ENCODE data around the gene IFRD2.

The IFRD2 gene

GRCh38 chr3:50292159-50293078 lies at the start of gene IFRD2:
TSS of gene IFRD2 (minus strand) at chr3:50292429. CDS start at chr3:50292274, 155 bp downstream.
- H3K27ac ChIP-seq (ENCODE audit: low read depth in 2 of 2, low read length in 2 of 2): peak within 1 kb of the TSS; percentile 75 to 80
- H3K9me3 ChIP-seq (ENCODE audit: control insufficient read depth in 2 of 2, low read length in 2 of 2): no peaks in the 10 kb centered on the region
- peaks cover 28 to 29% of the 10 kb centered on the region in 2 donors for H3K36me3 ChIP-seq (ENCODE audit: control insufficient read depth in 2 of 2, insufficient read depth in 2 of 2, low read length in 2 of 2)

GRCh38 chr3:50341537-50341936 lies 49.3 kb upstream of the IFRD2 start:
- Histone ChIP-seq H3K4me1 (ENCODE audit: control insufficient read depth in 2 of 2, insufficient read depth in 2 of 2, low read length in 2 of 2) (peaks cover 31 to 42% of the 10 kb centered on the region in 2 donors), H3K27ac (ENCODE audit: low read depth in 2 of 2, low read length in 2 of 2) (peak overlapping the region in 1 of 2 donors; percentile 87), H3K27me3 (ENCODE audit: control insufficient read depth in 2 of 2, insufficient read depth in 2 of 2, low read length in 2 of 2) (no peaks in the 10 kb centered on the region), H3K4me3 (ENCODE audit: low read length in 2 of 2) (peak overlapping the region; percentile 63 to 71), H3K36me3 (ENCODE audit: control insufficient read depth in 2 of 2, insufficient read depth in 2 of 2, low read length in 2 of 2) (no peaks in the 10 kb centered on the region), H3K9me3 (ENCODE audit: control insufficient read depth in 2 of 2, low read length in 2 of 2) (no peaks in the 10 kb centered on the region), H3K9ac (ENCODE audit: low read depth in 1 of 2, low read length in 2 of 2) (peak overlapping the region; percentile 63 to 73)

More at GRCh38 chr3:50292159-50293078, at the start of gene IFRD2:
- H3K9ac ChIP-seq (ENCODE audit: low read depth in 1 of 2, low read length in 2 of 2): peak within 1 kb of the TSS; percentile 80 to 84
- peaks cover 19 to 23% of the 10 kb centered on the region in 2 donors for H3K4me1 ChIP-seq (ENCODE audit: control insufficient read depth in 2 of 2, insufficient read depth in 2 of 2, low read length in 2 of 2)
- H3K4me3 ChIP-seq (ENCODE audit: low read length in 2 of 2): peak within 1 kb of the TSS; percentile 80 to 88
- no peaks in the 10 kb centered on the region for H3K27me3 ChIP-seq (ENCODE audit: control insufficient read depth in 2 of 2, insufficient read depth in 2 of 2, low read length in 2 of 2)

GRCh38 chr3:50340448-50341329 lies 48.5 kb upstream of the IFRD2 start, which contains the start of gene RASSF1:
TSS of gene RASSF1 (minus strand) at chr3:50340836. CDS start at chr3:50340805, 31 bp downstream.
- Histone ChIP-seq H3K4me1 (ENCODE audit: control insufficient read depth in 2 of 2, insufficient read depth in 2 of 2, low read length in 2 of 2) (peaks cover 38 to 48% of the 10 kb centered on the region in 2 donors), H3K27ac (ENCODE audit: low read depth in 2 of 2, low read length in 2 of 2) (peak within 1 kb of the TSS; percentile 82 to 87), H3K9ac (ENCODE audit: low read depth in 1 of 2, low read length in 2 of 2) (peak within 1 kb of the TSS; percentile 73 to 84), H3K36me3 (ENCODE audit: control insufficient read depth in 2 of 2, insufficient read depth in 2 of 2, low read length in 2 of 2) (no peaks in the 10 kb centered on the region), H3K27me3 (ENCODE audit: control insufficient read depth in 2 of 2, insufficient read depth in 2 of 2, low read length in 2 of 2) (no peaks in the 10 kb centered on the region), H3K9me3 (ENCODE audit: control insufficient read depth in 2 of 2, low read length in 2 of 2) (no peaks in the 10 kb centered on the region), H3K4me3 (ENCODE audit: low read length in 2 of 2) (peak within 1 kb of the TSS; percentile 63 to 71)

- H3K4me3 ChIP-seq (ENCODE audit: low read length in 2 of 2): peak overlapping the region; percentile 63 to 71
- no peaks in the 10 kb centered on the region for H3K36me3 ChIP-seq (ENCODE audit: control insufficient read depth in 2 of 2, insufficient read depth in 2 of 2, low read length in 2 of 2)
- no peaks in the 10 kb centered on the region for H3K9me3 ChIP-seq (ENCODE audit: control insufficient read depth in 2 of 2, low read length in 2 of 2)
- H3K27ac ChIP-seq (ENCODE audit: low read depth in 2 of 2, low read length in 2 of 2): peak overlapping the region; percentile 82 to 87
- peaks cover 38 to 48% of the 10 kb centered on the region in 2 donors for H3K4me1 ChIP-seq (ENCODE audit: control insufficient read depth in 2 of 2, insufficient read depth in 2 of 2, low read length in 2 of 2)
- H3K27me3 ChIP-seq (ENCODE audit: control insufficient read depth in 2 of 2, insufficient read depth in 2 of 2, low read length in 2 of 2): no peaks in the 10 kb centered on the region
- peak overlapping the region; percentile 73 to 84 for H3K9ac ChIP-seq (ENCODE audit: low read depth in 1 of 2, low read length in 2 of 2)
These were observed 47.9 kb upstream of the IFRD2 start for GRCh38 chr3:50340147-50340447.

- Histone ChIP-seq H3K4me3 (ENCODE audit: low read length in 2 of 2) (peak overlapping the region; percentile 63 to 71), H3K4me1 (ENCODE audit: control insufficient read depth in 2 of 2, insufficient read depth in 2 of 2, low read length in 2 of 2) (peaks cover 36 to 49% of the 10 kb centered on the region in 2 donors), H3K9ac (ENCODE audit: low read depth in 1 of 2, low read length in 2 of 2) (peak overlapping the region; percentile 73 to 84)
These were observed 47.4 kb upstream of the IFRD2 start for GRCh38 chr3:50339485-50340146.

GRCh38 chr3:50338965-50339364 lies 46.7 kb upstream of the IFRD2 start:
- Histone ChIP-seq H3K27me3 (ENCODE audit: control insufficient read depth in 2 of 2, insufficient read depth in 2 of 2, low read length in 2 of 2) (no peaks in the 10 kb centered on the region), H3K27ac (ENCODE audit: low read depth in 2 of 2, low read length in 2 of 2) (peak overlapping the region; percentile 96 to 99), H3K9me3 (ENCODE audit: control insufficient read depth in 2 of 2, low read length in 2 of 2) (no peaks in the 10 kb centered on the region), H3K4me3 (ENCODE audit: low read length in 2 of 2) (peak overlapping the region in 1 of 2 donors; percentile 61), H3K9ac (ENCODE audit: low read depth in 1 of 2, low read length in 2 of 2) (peak overlapping the region; percentile 24 to 48), H3K4me1 (ENCODE audit: control insufficient read depth in 2 of 2, insufficient read depth in 2 of 2, low read length in 2 of 2) (peaks cover 42 to 55% of the 10 kb centered on the region in 2 donors), H3K36me3 (ENCODE audit: control insufficient read depth in 2 of 2, insufficient read depth in 2 of 2, low read length in 2 of 2) (no peaks in the 10 kb centered on the region)

More at GRCh38 chr3:50339485-50340146, 47.4 kb upstream of the IFRD2 start:
- Histone ChIP-seq H3K27me3 (ENCODE audit: control insufficient read depth in 2 of 2, insufficient read depth in 2 of 2, low read length in 2 of 2) (no peaks in the 10 kb centered on the region), H3K9me3 (ENCODE audit: control insufficient read depth in 2 of 2, low read length in 2 of 2) (no peaks in the 10 kb centered on the region), H3K27ac (ENCODE audit: low read depth in 2 of 2, low read length in 2 of 2) (peak overlapping the region; percentile 82 to 87), H3K36me3 (ENCODE audit: control insufficient read depth in 2 of 2, insufficient read depth in 2 of 2, low read length in 2 of 2) (no peaks in the 10 kb centered on the region)

GRCh38 chr3:50337175-50337861 lies 45.1 kb upstream of the IFRD2 start:
- H3K9ac ChIP-seq (ENCODE audit: low read depth in 1 of 2, low read length in 2 of 2): peak overlapping the region; percentile 94
- peaks cover 46 to 58% of the 10 kb centered on the region in 2 donors for H3K4me1 ChIP-seq (ENCODE audit: control insufficient read depth in 2 of 2, insufficient read depth in 2 of 2, low read length in 2 of 2)
- no peaks in the 10 kb centered on the region for H3K9me3 ChIP-seq (ENCODE audit: control insufficient read depth in 2 of 2, low read length in 2 of 2)
- no peaks in the 10 kb centered on the region for H3K27me3 ChIP-seq (ENCODE audit: control insufficient read depth in 2 of 2, insufficient read depth in 2 of 2, low read length in 2 of 2)
- peaks cover 0 to 2% of the 10 kb centered on the region in 2 donors for H3K36me3 ChIP-seq (ENCODE audit: control insufficient read depth in 2 of 2, insufficient read depth in 2 of 2, low read length in 2 of 2)
- peak overlapping the region; percentile 76 to 85 for H3K4me3 ChIP-seq (ENCODE audit: low read length in 2 of 2)
- H3K27ac ChIP-seq (ENCODE audit: low read depth in 2 of 2, low read length in 2 of 2): peak overlapping the region; percentile 96 to 99

GRCh38 chr3:50336452-50337174 lies 44.4 kb upstream of the IFRD2 start:
- Histone ChIP-seq H3K9me3 (ENCODE audit: control insufficient read depth in 2 of 2, low read length in 2 of 2) (no peaks in the 10 kb centered on the region), H3K9ac (ENCODE audit: low read depth in 1 of 2, low read length in 2 of 2) (peak overlapping the region; percentile 94), H3K27ac (ENCODE audit: low read depth in 2 of 2, low read length in 2 of 2) (peak overlapping the region; percentile 96 to 99), H3K4me1 (ENCODE audit: control insufficient read depth in 2 of 2, insufficient read depth in 2 of 2, low read length in 2 of 2) (peaks cover 46 to 56% of the 10 kb centered on the region in 2 donors), H3K4me3 (ENCODE audit: low read length in 2 of 2) (peak overlapping the region; percentile 76 to 85), H3K27me3 (ENCODE audit: control insufficient read depth in 2 of 2, insufficient read depth in 2 of 2, low read length in 2 of 2) (no peaks in the 10 kb centered on the region), H3K36me3 (ENCODE audit: control insufficient read depth in 2 of 2, insufficient read depth in 2 of 2, low read length in 2 of 2) (peaks cover 2 to 8% of the 10 kb centered on the region in 2 donors)

Measured in mucosa of rectum (tissue), 2 donors.